ENCODE measurements around the gene GLIPR2. TPM values are rescaled to one million over a fixed set of nuclear protein-coding genes. Genes with fewer than 3 reads are reported as not detected.

The GLIPR2 gene
- total and polyA plus RNA-seq, 2 donors (not counting 3 experiments of a cell fraction or from before 2014, with no cell fraction given), result 22.0 to 42.4 TPM

DNA sequence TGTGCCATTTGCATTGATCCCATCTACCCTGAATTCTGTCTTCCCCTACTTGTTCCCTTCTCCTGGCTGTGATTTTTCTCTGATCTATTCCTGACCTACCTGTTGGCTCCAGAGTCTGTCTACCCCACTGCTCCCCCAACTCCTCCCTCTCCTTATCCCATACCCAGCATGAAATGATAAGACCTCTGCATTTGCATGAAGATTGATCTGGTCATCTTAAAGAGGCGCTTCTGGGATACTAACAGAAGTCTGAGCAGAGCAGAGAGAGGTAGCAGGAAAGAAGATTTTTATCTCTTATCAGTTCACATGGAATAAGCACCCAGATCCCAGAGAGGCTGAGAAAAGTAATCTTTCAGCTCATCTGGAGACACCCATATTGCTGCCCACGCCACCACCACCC, 18.3 kb upstream of the GLIPR2 start:
- H2AFZ ChIP-seq (ENCODE audit: low read depth, low read length), result no peak overlapping the region
- H3K27ac ChIP-seq (ENCODE audit: insufficient read depth, low read depth, low read length), result no peak overlapping the region
- H3K36me3 ChIP-seq (ENCODE audit: control insufficient read depth in 2 of 2, extremely low read depth in 1 of 2, insufficient read depth in 2 of 2, low read length in 2 of 2), result peaks cover 0 to 1% of the 10 kb centered on the region in 2 experiments
- no peak for TF ChIP-seq FOS (IDR thresholded peaks at IDR 0.05; ENCODE audit: borderline replicate concordance, insufficient read depth, low read length)
- TF ChIP-seq JUN (IDR thresholded peaks at IDR 0.05; ENCODE audit: borderline replicate concordance, insufficient read depth, insufficient read length, low read depth), result no peak
- TF ChIP-seq POLR2A (IDR thresholded peaks at IDR 0.05; ENCODE audit: low read depth, low read length), result no peak
- no peak for TF ChIP-seq POLR2AphosphoS5 (IDR thresholded peaks at IDR 0.05; ENCODE audit: insufficient read depth, low read depth, low read length)
- TF ChIP-seq, protein P1, sequence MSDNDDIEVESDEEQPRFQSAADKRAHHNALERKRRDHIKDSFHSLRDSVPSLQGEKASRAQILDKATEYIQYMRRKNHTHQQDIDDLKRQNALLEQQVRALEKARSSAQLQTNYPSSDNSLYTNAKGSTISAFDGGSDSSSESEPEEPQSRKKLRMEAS (IDR thresholded peaks at IDR 0.05; ENCODE audit: insufficient read depth, insufficient read length), result no peak
- TF ChIP-seq GATA2 (IDR thresholded peaks at IDR 0.05; ENCODE audit: insufficient read depth, insufficient read length, low read depth, low read length), result no peak
- TF ChIP-seq, protein P2, sequence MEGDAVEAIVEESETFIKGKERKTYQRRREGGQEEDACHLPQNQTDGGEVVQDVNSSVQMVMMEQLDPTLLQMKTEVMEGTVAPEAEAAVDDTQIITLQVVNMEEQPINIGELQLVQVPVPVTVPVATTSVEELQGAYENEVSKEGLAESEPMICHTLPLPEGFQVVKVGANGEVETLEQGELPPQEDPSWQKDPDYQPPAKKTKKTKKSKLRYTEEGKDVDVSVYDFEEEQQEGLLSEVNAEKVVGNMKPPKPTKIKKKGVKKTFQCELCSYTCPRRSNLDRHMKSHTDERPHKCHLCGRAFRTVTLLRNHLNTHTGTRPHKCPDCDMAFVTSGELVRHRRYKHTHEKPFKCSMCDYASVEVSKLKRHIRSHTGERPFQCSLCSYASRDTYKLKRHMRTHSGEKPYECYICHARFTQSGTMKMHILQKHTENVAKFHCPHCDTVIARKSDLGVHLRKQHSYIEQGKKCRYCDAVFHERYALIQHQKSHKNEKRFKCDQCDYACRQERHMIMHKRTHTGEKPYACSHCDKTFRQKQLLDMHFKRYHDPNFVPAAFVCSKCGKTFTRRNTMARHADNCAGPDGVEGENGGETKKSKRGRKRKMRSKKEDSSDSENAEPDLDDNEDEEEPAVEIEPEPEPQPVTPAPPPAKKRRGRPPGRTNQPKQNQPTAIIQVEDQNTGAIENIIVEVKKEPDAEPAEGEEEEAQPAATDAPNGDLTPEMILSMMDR (IDR thresholded peaks at IDR 0.05; ENCODE audit: extremely low read depth in 1 of 2, insufficient read depth in 1 of 2, low read depth in 1 of 2, low read length in 2 of 2), result no peak
- no peak for TF ChIP-seq EZH2 (IDR thresholded peaks at IDR 0.05; ENCODE audit: borderline replicate concordance, low read depth, low read length, severe bottlenecking)
- no peak for TF ChIP-seq MYC (IDR thresholded peaks at IDR 0.05; ENCODE audit: low read depth, low read length)
- DNase-seq (ENCODE audit: low read depth, low spot score) (no peak), FAIRE-seq (no peak)
- no peak overlapping the region for H3K4me2 ChIP-seq (ENCODE audit: insufficient read depth, low read length)
- no peaks in the 10 kb centered on the region for H3K79me2 ChIP-seq (ENCODE audit: control insufficient read depth, insufficient read depth, low read length)
- no peaks in the 10 kb centered on the region for H4K20me1 ChIP-seq (replicated peaks; ENCODE audit: control insufficient read depth, extremely low read depth, insufficient read depth, low read length)
- H3K27me3 ChIP-seq (ENCODE audit: control insufficient read depth in 2 of 2, insufficient read depth in 2 of 2, low read length in 2 of 2), result no peaks in the 10 kb centered on the region
- POLR2A ChIA-PET, result no interaction called here
- H3K9ac ChIP-seq (replicated peaks; ENCODE audit: extremely low read depth, insufficient read depth, low read length), result no peak overlapping the region
- H3K4me3 ChIP-seq (replicated peaks in 1 of 3; ENCODE audit: insufficient read depth in 1 of 3, low read depth in 1 of 3, low read length in 3 of 3), result no peak overlapping the region
- intact Hi-C loops (cut with micrococcal nuclease) (no loop called here), dilution Hi-C loops (cut with MboI; ENCODE audit: extremely low pct_ligation_motif_present, low sequenced_read_pairs) (no loop called here)
- CTCF ChIA-PET, result interaction anchor here (1.0 kb wide), 1 partner anchor 9 kb away, joined by 3 read pairs; no protein-coding TSS in a partner anchor
- no peaks in the 10 kb centered on the region for H3K4me1 ChIP-seq (ENCODE audit: control insufficient read depth, extremely low read depth, insufficient read depth, low read length)
- H3K9me1 ChIP-seq (replicated peaks; ENCODE audit: control insufficient read depth, extremely low read depth, insufficient read depth, low read length), result no peaks in the 10 kb centered on the region
- H3K9me3 ChIP-seq (replicated peaks; ENCODE audit: control insufficient read depth, insufficient read depth, low read length), result no peaks in the 10 kb centered on the region
- BruUV-seq (replicated peaks), result no TSS peak
